ENCODE data around the gene MTA3.

- TF ChIP-seq CTCF (IDR thresholded peaks at IDR 0.05 in 4 of 5, conservative IDR thresholded peaks at IDR 0.05 in 1 of 5) (no peak), POLR2A (IDR thresholded peaks at IDR 0.05) (no peak)
Observed at GRCh38 chr2:42557306-42557705, 11.1 kb upstream of the MTA3 start.
